GM21447 (cell line): ENCODE measurements around the gene TPST2.

ENCODE experiments used
- ATAC-seq: cut with Tn5 transposase; IDR thresholded peaks from one replicate; pipeline ENCODE4 v1.9.1; 2021; ENCODE audit not compliant: unreplicated experiment

Gene TPST2

DNA sequence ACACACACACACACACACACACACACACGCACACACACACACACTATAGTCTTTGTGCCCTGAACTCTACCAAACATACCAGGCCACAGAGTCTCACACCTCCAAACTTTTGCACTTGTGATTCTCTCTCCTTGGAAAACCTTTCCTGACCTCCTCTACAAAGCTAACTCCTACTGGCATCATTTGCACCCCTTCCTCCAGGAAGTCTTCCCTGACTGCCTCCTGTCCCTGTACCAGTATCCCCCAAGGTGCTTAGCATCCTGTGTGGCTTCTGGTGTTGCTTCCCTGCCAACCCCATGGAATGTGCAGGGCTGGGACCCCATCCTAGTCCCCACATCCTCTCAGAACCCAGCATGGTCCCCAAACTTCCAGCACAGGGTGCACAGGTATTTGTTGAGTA, 8.9 kb downstream of the TPST2 start:
- no peak for ATAC-seq

DNA sequence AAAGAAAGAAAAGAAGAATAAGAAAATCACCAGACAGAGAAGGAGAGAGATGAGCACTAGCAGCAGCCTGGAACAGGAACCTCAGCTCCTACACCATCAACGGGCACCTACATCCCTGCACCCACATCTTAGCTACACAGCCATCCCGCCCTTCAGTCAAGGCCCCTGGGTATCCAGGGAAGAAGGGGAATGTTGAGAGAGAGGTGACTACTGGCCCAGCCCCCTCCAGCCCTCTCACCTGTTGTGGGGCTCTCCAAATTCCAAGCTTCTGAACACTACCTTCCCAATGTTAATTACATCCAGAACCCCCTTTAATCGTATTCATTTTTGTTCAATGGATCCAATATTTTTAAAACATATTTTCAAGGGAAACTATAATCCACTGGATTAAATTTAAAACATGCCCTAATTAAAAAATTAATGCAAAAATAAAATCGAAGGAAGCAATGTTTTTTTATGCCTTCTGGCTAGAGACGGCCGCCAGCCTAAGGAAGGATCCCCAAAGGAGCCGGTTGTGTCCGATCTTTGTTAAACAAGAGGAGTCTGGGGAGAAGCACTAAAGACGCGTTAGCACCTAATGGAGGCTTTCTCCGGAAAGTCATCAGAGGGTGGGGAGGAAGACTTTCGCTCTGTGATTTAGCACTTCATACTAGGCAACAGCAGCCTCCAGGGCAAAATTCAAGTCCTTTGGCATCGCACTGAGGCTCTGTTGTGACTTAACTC, 9.5 kb downstream of the TPST2 start:
- ATAC-seq, result no peak

DNA sequence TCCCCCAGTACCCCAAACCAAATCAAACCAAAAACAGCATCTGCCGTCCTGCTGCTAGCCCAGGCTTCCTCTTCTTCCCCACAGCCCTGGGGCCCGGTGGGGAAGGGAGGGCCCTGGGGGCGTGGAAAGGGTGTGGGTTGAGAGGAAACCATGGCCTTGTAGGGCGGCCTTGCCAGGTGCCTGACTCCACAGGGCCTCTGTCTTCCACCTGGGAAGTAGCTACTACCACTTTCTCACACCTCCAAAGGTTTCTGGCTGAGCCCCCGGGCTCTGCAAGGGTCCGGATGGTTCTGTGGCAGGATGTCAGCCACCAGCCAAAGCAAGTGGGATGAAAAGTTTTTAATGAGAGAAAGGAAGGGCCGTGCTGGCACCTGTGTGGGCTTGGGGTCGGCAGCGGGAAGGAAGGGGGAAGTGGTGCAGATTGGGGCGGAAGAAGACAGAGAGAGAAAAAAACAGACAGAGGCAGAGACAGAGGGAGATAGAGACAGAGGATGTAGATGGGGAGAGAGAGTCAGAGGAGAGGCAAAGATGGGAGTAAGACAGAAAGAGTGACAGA, 10.5 kb downstream of the TPST2 start:
- peak; percentile 71 for ATAC-seq

DNA sequence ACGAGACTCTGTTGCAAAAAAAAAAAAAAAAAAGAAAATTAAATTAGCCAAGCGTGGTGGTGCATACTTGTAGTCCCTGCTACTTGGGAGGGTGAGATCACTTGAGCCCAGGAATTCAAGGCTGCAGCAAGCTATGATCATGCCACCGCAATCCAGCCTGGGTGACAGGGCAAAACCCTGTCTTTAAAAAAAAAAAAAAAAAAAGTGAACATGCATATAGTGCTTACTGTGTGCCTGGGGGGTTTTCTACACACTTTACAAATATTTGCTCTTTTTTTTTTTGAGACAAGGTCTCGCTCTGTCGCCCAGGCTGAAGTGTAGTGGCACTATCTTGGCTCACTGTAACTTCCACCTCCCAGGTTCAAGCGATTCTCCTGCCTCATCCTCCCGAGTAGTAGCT, 12.9 kb downstream of the TPST2 start:
- no peak for ATAC-seq

DNA sequence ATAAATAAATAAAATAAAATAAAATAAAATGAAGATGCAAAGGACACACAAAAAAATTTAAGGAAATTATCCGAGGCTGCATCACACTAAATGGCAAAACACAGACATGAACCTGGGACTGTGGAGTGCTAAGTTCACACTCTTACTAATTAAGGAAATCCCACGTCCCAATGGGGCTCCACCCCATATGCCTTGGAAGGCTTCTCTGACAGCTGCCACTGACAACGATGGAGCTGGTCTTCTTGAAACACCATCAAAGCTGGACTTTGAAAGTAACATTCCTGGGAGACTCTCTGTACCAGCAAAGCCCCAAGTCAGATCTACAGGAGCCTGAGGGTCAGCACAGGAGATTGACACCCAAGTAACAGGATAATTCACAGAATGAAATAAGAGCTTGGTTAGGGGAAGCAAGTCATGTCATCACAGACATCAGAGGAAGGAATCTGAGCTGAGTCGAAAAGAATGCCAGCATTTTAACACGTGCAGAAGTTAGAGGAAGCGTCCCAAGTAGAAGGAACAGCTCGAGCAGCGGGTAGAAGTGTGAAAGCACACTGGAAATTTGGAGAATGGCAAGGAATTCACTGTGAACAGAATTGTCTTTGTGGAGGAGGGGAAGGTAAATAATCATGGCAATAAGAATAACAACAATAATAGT, 13.8 kb downstream of the TPST2 start:
- no peak for ATAC-seq

DNA sequence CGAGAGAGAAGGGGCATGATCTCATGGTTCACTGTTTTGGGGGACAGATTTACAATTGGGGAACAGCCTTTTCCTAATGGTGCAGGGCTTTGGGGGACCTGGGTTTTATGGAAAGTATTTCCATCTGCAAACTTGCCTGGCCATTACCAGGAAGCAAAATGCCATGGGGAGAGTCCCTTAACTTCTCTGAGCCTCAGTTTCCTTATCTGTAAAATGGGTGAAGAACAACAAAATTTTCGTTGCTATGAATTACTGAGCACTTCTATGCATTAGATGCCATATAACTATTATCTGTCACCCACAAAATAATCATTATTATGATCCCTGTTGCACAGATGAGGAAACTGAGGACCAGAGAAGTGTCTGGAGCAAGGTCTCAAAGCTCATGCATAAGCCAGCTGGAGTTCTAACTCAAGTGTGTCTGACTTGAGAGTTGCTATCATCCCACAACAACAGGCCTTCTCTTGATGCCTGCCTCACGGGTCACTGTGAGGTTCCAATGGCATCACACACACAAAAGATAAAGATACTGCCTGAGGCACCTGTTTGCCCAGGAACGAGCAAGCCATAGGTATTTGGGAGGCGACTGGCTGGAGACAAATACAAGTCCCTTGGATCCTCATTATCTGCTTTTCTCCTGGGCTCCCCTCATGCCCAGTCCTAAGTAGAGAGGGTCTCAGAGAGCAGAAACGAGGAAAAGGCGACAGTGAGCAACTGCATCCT, 15.8 kb downstream of the TPST2 start:
- no peak for ATAC-seq

DNA sequence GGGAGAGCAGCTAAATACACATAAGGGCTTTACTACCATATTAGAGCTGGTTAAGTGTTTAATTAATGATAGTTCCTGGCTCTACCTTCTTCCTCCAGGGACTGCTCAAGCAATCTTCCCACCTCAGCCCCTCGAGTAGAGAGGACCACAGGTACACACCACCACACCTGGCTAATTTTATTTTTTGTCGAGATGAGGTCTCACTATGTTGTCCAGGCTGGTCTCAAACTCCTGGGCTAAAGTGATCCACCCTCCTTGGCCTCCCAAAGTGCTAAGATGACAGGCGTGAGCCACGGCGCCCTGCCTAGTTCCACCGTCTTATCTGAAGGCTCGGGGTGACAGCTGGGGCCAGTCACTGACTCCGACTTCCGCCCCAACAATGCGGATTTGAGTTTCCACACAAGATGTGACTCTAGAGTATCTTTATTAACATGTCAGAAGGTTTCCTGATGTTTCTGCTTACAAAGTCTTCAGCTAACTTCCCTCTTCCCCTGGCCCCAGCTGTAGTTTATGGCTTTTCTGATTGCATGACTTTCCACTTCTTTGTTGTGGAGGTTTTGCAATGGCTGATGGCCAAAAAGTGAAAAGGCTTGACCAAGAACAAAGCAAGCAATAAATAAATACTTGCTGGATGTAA, 16.8 kb downstream of the TPST2 start:
- no peak for ATAC-seq

DNA sequence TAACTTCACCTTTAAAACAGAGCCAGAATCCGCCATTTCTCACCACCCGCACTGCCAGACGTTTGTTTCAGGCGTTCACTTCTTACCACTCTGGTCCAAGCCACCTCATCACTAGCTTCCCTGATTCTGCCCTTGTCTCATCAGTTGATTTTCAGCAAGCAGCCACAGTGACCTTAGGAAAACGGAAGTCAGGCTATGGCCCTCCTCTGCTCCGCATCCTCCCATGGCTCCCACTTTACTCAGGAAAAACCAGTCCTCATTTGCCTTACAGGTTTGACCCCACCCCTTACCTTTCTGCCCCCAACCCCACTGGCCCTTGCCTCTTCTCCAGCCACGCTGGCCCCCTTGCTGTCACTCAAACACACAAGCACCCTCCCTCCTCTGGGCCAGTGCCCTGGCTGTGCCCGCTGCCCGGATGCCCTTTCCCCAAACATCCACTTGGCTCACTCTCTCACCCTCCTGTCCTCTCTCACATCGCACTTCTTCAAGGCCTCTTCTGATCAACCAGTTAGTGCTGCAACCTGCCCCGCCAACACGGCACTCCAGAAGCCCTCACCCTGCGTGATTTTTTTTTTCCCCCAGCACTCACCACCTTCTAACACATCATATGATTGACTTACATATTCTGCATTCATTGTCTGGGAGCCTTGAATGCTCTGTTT, 18.9 kb downstream of the TPST2 start:
- ATAC-seq, result no peak

DNA sequence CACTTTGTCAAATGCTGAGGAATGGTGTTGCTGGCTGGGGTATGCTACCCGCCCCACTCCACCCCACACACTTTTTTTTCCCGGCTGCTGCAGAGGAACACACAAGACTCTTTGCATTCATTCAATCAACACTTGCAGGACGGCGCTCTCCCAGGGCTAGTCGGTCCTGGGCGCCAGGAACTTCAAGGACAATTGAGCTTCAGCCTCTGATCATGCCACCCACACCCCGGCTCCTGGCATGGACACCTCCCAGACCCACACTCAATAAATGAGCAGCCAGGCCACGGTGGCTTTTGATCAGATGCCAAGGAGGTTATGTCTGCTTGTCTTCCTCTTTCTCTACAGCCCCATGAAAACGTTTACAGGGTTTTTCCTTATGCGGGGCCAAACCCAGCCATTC, 19.8 kb downstream of the TPST2 start:
- no peak for ATAC-seq

DNA sequence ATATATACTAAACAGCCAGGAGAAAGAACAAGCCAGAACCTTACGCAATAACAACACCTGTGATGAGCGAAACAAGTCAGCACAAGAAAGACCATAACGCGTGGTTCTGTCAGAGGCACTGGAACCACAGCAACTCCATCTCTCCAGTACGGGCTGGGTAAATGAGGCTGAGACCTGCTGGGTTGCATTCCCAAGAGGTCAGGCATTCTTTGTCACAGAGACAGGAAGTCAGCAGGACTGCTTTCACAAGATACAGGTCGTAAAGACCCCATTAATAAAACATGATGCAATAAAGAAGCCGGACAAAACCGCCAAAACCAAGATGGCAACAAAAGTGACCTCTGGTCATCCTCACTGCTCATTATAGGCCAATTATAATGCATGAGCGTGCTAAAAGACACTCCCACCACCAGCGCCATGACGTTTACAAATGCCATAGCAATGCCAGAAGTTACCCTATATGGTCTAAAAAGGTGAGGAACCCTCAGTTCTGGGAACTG, 21.7 kb downstream of the TPST2 start:
- ATAC-seq, result no peak

DNA sequence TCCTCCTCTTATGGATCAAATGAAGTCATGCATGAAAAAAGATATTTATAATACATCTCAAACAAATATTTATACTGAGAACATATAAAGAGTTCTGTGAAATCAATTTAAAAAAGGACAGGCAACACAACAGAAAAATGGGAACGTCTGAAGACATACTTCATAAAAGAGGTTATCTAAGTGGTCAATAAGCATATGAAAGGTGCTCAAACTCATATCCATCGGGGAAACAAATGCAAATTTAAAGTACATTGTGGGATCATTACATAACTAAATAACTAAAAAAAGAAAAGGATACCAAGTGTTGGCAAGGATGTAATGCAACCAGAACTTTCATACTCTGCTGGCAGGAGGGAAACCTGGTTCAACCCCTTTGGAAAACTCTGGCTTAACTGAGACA, 22.3 kb downstream of the TPST2 start:
- no peak for ATAC-seq

DNA sequence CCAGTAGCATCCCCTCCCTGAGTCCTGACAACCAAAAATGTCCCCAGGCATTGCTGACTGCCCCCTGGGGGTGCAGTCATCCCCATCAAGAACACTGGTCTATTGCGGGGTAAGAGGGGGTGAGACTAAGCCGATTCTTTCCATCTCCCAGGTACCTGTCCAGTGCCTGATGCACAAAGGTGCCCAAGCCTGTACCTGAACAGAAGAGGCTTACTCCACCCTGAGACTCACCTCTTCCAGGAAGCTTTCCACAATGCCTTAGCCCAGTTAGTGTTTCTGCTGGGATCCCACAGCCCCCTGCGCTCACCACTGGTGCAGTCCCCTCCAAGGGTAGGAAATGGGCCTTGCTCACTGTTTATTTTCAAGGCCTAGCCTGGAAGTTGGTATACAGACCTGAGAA, 22.9 kb downstream of the TPST2 start:
- ATAC-seq, result no peak

DNA sequence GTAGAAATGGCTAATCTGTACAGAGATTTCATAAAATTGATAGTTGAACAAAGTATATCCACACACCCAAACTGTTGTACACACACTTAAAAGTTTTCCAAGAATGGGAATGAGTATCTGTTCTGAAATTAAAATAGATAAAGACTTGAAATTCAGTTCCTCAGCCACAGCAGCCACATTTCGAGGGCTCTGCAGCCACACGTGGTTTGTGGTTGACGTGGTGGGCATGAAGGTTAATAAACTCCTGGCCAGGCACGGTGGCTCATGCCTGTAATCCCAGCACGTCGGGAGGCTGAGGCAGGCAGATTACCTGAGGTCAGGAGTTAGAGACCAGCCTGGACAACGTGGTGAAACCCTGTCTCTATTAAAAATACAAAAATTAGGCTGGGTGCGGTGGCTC, 24.0 kb downstream of the TPST2 start:
- no peak for ATAC-seq

DNA sequence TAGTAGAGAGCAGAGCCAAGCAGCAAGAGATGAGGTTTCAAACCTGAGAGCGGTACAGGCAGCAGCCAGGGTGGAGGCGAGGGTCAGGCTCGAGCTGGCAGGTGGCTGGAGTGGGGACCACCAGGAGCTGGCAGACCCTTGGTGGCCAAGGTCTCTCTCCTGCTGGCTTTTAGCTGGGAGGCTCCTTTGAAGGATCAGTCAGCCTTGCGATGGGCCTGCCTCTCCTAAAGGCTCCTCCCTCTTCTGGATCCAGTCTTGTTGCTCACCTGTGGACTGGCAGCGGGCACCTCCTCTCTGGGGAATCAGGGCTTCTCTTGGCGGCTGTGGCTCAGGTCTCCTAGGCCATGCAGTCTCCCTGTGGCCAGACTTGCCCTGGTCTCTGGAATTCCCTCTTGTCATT, 24.8 kb downstream of the TPST2 start:
- ATAC-seq, result no peak

DNA sequence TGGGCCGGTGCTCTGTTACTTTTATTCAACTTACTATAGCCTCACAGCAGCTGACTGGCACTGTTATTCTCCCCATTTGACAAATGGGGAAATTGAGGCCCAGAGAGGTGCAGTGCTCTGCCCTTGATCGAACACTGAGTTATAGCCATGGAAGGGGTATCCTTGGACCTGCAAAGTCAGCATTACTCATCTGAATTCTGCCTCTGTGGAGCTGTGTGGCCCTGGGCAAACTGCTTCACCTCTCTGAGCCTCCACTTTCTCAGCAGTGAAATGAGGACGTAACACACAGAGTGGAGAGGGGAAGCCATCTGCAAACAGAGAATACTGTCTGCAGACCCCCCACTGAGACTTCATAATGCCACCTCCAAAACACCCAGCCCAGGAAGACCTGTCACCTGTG, 25.3 kb downstream of the TPST2 start:
- ATAC-seq, result no peak

DNA sequence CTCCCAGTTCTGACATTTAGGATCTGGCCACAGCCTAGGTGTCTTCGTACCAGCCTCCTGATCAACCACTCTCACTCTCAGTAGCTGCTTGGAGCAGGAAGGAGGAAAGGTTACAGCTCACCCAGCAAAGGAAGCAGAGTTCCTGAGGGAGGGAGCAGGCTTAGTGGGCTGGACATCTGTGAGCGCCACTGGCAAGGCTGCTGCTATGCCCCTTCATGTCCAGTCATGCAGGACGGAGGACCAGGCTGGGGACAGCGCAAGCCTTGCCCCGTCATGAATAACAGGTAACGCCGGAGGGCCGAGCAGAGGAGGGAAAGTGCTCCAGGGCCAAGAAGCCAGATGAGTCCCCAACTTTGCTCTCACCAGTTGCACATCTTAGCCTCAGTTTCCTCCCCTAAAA, 25.8 kb downstream of the TPST2 start:
- ATAC-seq, result no peak

DNA sequence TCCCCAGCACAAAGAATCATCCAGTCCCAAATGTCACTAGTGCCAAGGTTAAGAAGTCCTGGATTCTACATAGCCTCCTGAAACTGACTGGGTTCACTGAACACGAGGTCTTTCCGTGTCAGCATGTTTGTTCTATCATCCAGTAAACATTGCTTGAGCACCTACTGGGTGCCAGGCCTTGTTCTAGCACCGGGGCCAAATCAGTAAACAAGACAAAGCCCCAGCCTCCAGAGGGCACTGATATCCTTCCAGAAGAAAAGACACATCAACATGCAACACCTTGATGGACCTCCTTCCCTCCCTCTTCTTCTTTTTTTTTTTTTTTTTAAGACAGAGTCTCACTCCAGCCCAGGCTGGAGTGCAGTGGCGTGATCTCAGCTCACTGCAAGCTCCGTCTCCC, 26.9 kb downstream of the TPST2 start:
- ATAC-seq, result no peak

DNA sequence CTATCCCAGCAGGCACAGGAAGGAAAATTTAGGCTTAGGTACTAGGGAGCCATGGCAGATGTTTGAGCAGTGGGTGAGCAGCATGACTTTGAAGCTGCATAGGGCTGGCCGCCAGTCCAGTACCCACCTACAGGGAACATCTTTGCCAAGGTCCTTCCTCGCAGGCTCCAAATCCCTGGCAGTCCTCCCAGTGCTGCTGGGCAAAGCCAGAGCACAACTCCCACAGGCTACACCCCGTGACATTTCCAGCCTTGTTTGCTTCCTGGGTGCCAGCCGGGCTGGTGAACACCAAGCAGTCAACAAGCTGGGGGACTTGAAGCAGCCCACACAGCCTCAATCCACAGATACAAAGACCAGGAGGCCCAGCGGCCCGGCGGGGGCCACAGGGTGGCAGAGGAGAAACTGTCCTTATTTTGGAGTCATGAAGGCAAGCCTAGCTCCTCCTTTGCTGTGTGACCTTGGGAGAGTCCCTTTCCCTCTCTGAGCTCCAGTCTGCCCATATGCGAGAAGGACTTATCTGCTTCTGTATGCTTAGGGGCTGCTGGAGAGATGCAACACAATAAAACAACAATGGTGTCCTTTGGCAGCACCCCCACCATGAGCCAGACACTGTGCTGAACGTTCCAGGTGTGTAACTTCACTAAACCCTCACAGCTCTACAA, 28.0 kb downstream of the TPST2 start:
- no peak for ATAC-seq

DNA sequence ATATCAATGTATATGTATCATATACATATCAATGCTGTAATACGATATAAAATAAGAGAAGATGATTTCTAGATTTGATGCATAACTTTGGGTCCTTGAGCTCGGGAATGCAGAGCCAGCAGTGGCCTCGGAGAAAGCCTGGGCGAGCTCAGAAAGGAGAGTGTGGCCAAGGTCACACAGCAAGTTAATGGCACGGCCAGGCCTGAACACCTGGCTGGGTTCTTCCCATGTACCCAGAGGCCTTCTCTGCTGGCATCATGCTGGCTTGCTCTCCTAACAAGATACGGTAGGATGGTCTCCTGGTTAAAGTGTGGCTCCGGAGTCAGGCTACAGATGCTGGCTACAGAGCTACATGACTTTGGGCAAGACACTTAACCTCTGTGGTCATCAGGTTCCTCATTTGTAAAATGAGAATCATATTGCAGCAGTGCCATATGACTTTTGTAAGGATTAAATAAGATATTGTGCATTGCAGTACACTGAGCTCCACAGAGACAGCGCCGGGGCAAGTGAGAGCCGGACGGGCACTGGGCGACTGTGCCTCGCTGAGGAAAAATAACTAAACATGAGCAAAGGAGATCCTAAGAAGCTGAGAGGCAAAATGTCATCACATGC, 29.9 kb downstream of the TPST2 start:
- ATAC-seq, result no peak
